Esophagus squamous epithelium (tissue), 5 donors: Measurements from ENCODE around the gene RGS6. TPM values are rescaled to one million over a fixed set of nuclear protein-coding genes. Genes with fewer than 3 reads are reported as not detected.

Experiments
- DNase-seq: peaks from one replicate; lab custom pipeline; 2025; lab: John Stamatoyannopoulos, UW
- H3K27ac ChIP-seq, 4 donors: fragments of 200-600 bp; sonication (generic); one replicate each; pipeline ENCODE4 v1.5.1; 2016 to 2019; ENCODE audit warnings: mild to moderate bottlenecking in 1 of 4
- H3K27me3 ChIP-seq, 4 donors: fragments of 200-600 bp; sonication (generic); 1 replicate in 3 of 4; 2 replicates in 1 of 4; pipeline versions ENCODE4 v1.5.1 to v1.6.0; 2017 to 2021; ENCODE audit warnings: antibody characterized with exemption in 1 of 4
- H3K36me3 ChIP-seq, 3 donors: fragments of 200-600 bp; sonication (generic); one replicate each; pipeline ENCODE4 v1.5.1; 2016 to 2019
- H3K4me1 ChIP-seq, 3 donors: fragments of 200-600 bp; sonication (generic); one replicate each; pipeline ENCODE4 v1.5.1; 2017 to 2019
- H3K4me3 ChIP-seq, 4 donors: fragments of 200-600 bp; sonication (generic); 1 replicate in 3 of 4; 2 replicates in 1 of 4; pipeline ENCODE4 v1.5.1; 2016 to 2019; ENCODE audit warnings: mild to moderate bottlenecking in 2 of 4, moderate library complexity in 1 of 4
- H3K9me3 ChIP-seq, 3 donors: fragments of 200-600 bp; sonication (generic); one replicate each; pipeline ENCODE4 v1.5.1; 2016 to 2019
- POLR2A ChIP-seq, 4 donors: fragments of 450-650 bp; IDR thresholded peaks; one replicate each; pipeline ENCODE4 v1.6.1; 2017; ENCODE audit warnings: antibody characterized with exemption in 4 of 4, mild to moderate bottlenecking in 4 of 4, moderate library complexity in 3 of 4
- WGBS, 2 donors: methylation state at CpG; one replicate each; pipeline ENCODE4 v1.1.5; 2018; 5-methylcytosine and 5-hydroxymethylcytosine counted together
- intact Hi-C: fragments of 100-400 bp; cut with DNase I; formaldehyde crosslinking; loops from one replicate; pipeline ENCODE4 v1.15.0; 2022
- total RNA-seq, 4 donors: library from RNA; depleted of rRNA; stranded (reverse); fragments of >200 nt; gene quantifications; one replicate each; pipeline ENCODE4 v1.1.0, GENCODE V29; 2016
- TF ChIP-seq, protein P1 (sequence below), 6 experiments: fragments of 450-650 bp in 4 of 6; fragments of 200-600 bp in 2 of 6; sonication (generic) in 2 of 6; IDR thresholded peaks; one replicate each; pipeline ENCODE4 v1.5.1; 2016 to 2019; ENCODE audit warnings: antibody characterized with exemption in 6 of 6, mild to moderate bottlenecking in 4 of 6, moderate library complexity in 4 of 6
- donor health status: DM: yes; HTN: yes; CAD: no.

Gene RGS6
- total RNA-seq, 4 donors from 2014 or later: 0.06 to 0.76 (median 0.66) TPM; not detected in 1

DNA sequence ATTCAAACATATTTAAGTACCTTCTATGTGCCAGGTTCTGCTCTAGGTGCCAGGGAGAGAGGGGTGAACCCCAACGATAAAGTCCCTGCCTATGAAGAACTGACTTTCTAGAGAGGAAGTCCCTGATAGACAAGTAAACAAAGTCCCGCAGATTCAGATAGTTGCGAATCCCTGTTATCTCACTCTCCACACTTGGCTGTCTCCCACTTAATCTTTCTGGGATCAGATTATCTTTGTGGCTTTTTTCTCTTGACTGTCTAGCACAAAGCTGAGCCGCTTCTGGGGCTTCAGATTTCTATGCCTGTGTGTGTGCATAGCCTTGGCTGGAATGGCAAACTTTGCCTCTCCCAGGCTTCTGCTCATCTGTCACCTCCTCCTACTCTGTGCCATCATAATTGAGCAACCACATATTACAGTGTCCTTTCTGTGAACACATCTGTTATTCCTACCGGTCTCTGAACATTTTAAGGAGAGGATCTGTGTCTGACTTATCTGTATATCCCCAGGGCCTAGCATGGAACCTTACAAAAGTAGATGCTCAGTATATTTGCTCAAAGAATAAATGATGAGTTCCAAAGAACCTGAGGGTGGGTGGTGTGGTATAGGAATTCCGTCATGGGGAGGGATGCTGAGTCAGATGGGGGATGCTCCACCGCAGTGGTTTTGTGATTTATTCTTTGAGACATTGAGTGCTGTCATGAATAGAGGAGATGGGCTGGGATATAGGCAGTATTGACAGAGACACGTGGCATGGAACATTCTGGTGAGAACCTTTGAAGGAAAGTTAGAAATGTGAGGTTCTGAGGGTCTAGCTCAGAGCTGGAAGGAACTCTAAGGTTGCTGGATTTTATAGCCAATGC lies 28.5 kb downstream of the RGS6 start:
- no peaks in the 10 kb centered on the region for H3K27me3 ChIP-seq
- DNase-seq: no peak
- TF ChIP-seq POLR2A (IDR thresholded peaks at IDR 0.05): no peak
- TF ChIP-seq, protein P1, sequence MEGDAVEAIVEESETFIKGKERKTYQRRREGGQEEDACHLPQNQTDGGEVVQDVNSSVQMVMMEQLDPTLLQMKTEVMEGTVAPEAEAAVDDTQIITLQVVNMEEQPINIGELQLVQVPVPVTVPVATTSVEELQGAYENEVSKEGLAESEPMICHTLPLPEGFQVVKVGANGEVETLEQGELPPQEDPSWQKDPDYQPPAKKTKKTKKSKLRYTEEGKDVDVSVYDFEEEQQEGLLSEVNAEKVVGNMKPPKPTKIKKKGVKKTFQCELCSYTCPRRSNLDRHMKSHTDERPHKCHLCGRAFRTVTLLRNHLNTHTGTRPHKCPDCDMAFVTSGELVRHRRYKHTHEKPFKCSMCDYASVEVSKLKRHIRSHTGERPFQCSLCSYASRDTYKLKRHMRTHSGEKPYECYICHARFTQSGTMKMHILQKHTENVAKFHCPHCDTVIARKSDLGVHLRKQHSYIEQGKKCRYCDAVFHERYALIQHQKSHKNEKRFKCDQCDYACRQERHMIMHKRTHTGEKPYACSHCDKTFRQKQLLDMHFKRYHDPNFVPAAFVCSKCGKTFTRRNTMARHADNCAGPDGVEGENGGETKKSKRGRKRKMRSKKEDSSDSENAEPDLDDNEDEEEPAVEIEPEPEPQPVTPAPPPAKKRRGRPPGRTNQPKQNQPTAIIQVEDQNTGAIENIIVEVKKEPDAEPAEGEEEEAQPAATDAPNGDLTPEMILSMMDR (IDR thresholded peaks at IDR 0.05): no peak
- no peak overlapping the region for H3K27ac ChIP-seq
- no peak overlapping the region for H3K4me3 ChIP-seq
- intact Hi-C loops: no loop called here
- 65 to 68% methylated on average over 8 of the region's 8 CpGs for WGBS, 2 donors
- H3K9me3 ChIP-seq: no peaks in the 10 kb centered on the region
- H3K4me1 ChIP-seq: no peaks in the 10 kb centered on the region
- H3K36me3 ChIP-seq: no peaks in the 10 kb centered on the region

DNA sequence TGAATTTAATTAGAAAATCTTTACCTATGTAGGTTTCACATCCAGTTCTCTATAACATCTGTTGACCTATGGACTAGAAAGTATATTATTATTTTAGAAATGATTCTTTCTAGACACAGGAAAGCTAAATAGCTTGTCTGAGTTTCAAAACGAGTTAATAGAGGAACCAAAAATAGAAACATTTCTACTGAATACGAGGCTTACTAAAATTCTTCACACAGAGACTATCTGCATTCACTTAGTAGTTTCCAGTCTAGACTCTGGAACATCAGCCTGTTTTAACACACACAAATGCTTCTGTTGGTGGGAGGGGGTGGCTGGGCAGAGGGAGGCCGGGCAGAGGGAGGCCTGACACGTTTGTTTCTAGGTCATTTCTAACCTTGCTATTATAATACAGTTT lies 29.7 kb downstream of the RGS6 start:
- no peaks in the 10 kb centered on the region for H3K36me3 ChIP-seq
- H3K9me3 ChIP-seq: no peaks in the 10 kb centered on the region
- H3K4me3 ChIP-seq: no peak overlapping the region
- H3K4me1 ChIP-seq: no peaks in the 10 kb centered on the region
- intact Hi-C loops: no loop called here
- DNase-seq: no peak
- no peaks in the 10 kb centered on the region for H3K27me3 ChIP-seq
- H3K27ac ChIP-seq: no peak overlapping the region
- WGBS, 2 donors: 23 to 39% methylated on average over 4 of the region's 4 CpGs
- TF ChIP-seq, protein P1 (IDR thresholded peaks at IDR 0.05): no peak
- no peak for TF ChIP-seq POLR2A (IDR thresholded peaks at IDR 0.05)

DNA sequence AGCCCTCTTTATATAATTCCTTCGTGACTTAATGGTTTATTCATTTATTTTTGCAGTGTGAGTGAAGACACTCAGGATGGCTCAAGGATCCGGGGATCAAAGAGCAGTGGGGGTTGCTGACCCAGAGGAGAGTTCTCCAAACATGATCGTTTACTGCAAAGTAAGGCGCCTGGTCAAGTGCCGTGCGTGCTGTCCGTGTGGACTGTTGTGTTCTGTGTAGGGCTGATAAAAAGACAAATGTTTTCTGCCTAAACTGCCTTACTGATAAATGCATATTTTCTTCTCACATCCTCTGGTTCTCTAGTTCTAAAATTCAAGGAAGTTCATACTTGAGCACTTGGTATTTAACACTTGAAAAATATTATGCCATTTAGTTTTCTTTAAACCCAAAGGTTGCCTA lies 32.5 kb downstream of the RGS6 start:
- Histone ChIP-seq H3K27me3 (no peaks in the 10 kb centered on the region), H3K36me3 (no peaks in the 10 kb centered on the region), H3K4me1 (no peaks in the 10 kb centered on the region), H3K4me3 (no peak overlapping the region), H3K27ac (no peak overlapping the region), H3K9me3 (no peaks in the 10 kb centered on the region)
- DNase-seq: no peak
- TF ChIP-seq POLR2A (IDR thresholded peaks at IDR 0.05): no peak
- TF ChIP-seq, protein P1 (IDR thresholded peaks at IDR 0.05): no peak
- WGBS, 2 donors: 65 to 79% methylated on average over 7 of the region's 7 CpGs
- intact Hi-C loops: no loop called here

DNA sequence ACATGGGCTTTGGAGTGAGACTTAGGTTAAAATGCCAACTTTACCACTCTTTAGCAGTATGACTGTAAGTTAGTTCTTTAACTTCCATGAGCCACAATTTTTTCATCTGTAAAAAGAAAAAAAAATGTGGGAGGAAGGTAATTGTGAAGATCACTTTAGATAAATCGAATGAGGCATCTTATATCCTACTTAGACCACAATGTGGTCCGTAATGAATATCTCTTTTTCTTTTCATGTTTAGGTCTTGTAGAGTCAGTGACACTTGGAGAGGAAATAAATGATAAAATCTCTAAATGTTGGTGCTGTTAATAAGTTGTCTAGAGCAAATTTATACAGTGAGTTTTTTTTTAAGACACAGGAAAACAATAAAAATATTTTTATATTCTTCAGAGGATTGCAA lies 34.3 kb downstream of the RGS6 start:
- TF ChIP-seq POLR2A (IDR thresholded peaks at IDR 0.05): no peak
- TF ChIP-seq, protein P1 (IDR thresholded peaks at IDR 0.05): no peak
- Histone ChIP-seq H3K36me3 (no peaks in the 10 kb centered on the region), H3K4me1 (no peaks in the 10 kb centered on the region), H3K4me3 (no peak overlapping the region), H3K9me3 (no peaks in the 10 kb centered on the region), H3K27me3 (no peaks in the 10 kb centered on the region), H3K27ac (no peak overlapping the region)
- no peak for DNase-seq
- WGBS, 2 donors: 67 to 71% methylated on average over 2 of the region's 2 CpGs
- intact Hi-C loops: no loop called here

DNA sequence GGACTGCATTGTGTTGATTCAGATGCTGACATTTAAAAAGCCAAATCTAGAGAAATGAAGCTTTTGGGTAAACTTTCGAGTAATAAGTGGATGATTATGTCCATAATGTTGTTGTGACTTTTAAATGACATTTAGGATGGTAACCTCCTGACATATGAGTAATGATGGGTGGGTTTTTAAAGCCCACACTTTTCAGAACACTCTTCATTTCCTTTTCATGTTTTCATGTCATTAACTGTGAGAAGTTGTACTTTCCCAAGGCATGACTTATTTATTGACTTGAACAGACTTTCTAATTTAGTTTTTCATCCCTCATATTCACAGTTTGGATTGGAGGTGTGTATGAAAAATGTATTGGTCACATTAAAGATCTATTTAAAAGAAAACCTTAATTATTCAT lies 35.5 kb downstream of the RGS6 start:
- DNase-seq: no peak
- 25 to 52% methylated on average over 1 of the region's 1 CpG for WGBS, 2 donors
- TF ChIP-seq, protein P1 (IDR thresholded peaks at IDR 0.05): no peak
- TF ChIP-seq POLR2A (IDR thresholded peaks at IDR 0.05): no peak

More for the DNA sequence above, 35.5 kb downstream of the RGS6 start:
- H3K4me3 ChIP-seq: no peak overlapping the region
- no peak overlapping the region for H3K27ac ChIP-seq
- H3K36me3 ChIP-seq: no peaks in the 10 kb centered on the region
- intact Hi-C loops: no loop called here
- no peaks in the 10 kb centered on the region for H3K9me3 ChIP-seq
- H3K27me3 ChIP-seq: no peaks in the 10 kb centered on the region
- H3K4me1 ChIP-seq: no peaks in the 10 kb centered on the region
